OCI-LY7 (cell line): ENCODE measurements around the gene KAT2B. TPM values are rescaled to one million over a fixed set of nuclear protein-coding genes. Genes with fewer than 3 reads are reported as not detected.

Experiments used
- BruUV-seq: library from RNA; stranded (reverse); fragments of 400-500 nt; replicated peaks from 2 replicates; lab custom pipeline; 2021; lab: Mats Ljungman, UMichigan
- CTCF ChIA-PET: fragments of 300-600 bp; sonication (Branson Sonifier 250); formaldehyde crosslinking; loops from one replicate; lab custom pipeline; 2022; ENCODE audit warnings: antibody characterized with exemption; ENCODE audit not compliant: unreplicated experiment; lab: Charles Lee
- POLR2A ChIA-PET: fragments of 300-600 bp; sonication (Branson Sonifier 250); formaldehyde crosslinking; loops from one replicate; lab custom pipeline; 2022; ENCODE audit warnings: antibody characterized with exemption; lab: Charles Lee
- DNase-seq: peaks from one replicate; pipeline ENCODE4 v3.0.0-alpha.2; 2015; ENCODE audit warnings: low spot score
- H2AFZ ChIP-seq: fragments of 200-600 bp; sonication (generic), shearing (Covaris generic); 2 replicates; pipeline ENCODE4 v1.6.1; 2014; ENCODE audit warnings: mild to moderate bottlenecking, antibody characterized with exemption, low read length, moderate library complexity
- H3K27ac ChIP-seq: fragments of 200-600 bp; sonication (generic); 2 replicates; pipeline ENCODE4 v1.5.1; 2014; ENCODE audit warnings: mixed run types, low read depth, mild to moderate bottlenecking, moderate library complexity, low read length, inconsistent platforms; ENCODE audit not compliant: poor library complexity, severe bottlenecking
- H3K36me3 ChIP-seq: fragments of 200-600 bp; sonication (generic); 2 replicates; pipeline ENCODE4 v1.6.1; 2014; ENCODE audit warnings: mild to moderate bottlenecking, antibody characterized with exemption, low read length, moderate library complexity, mixed read lengths; ENCODE audit not compliant: insufficient read depth
- H3K4me1 ChIP-seq: fragments of 200-600 bp; sonication (generic); 2 replicates; pipeline ENCODE4 v1.5.1; 2014; ENCODE audit warnings: mild to moderate bottlenecking, low read length; ENCODE audit not compliant: insufficient read depth, poor library complexity, severe bottlenecking
- H3K4me2 ChIP-seq: fragments of 200-600 bp; sonication (generic); 2 replicates; pipeline ENCODE4 v1.6.1; 2014; ENCODE audit warnings: mild to moderate bottlenecking, low read length
- H3K4me3 ChIP-seq: fragments of 200-600 bp; sonication (generic); 2 replicates; pipeline ENCODE4 v1.5.1; 2014; ENCODE audit warnings: mild to moderate bottlenecking, low read depth, low read length; ENCODE audit not compliant: poor library complexity, severe bottlenecking
- H3K79me2 ChIP-seq: fragments of 200-600 bp; sonication (generic); 2 replicates; pipeline ENCODE4 v1.6.1; 2016; ENCODE audit warnings: low read depth, mild to moderate bottlenecking, low read length, moderate library complexity, mixed read lengths; ENCODE audit not compliant: insufficient read depth
- H3K9me2 ChIP-seq: fragments of 200-600 bp; sonication (generic); 2 replicates; pipeline ENCODE4 v1.6.1; 2016; ENCODE audit warnings: mild to moderate bottlenecking, low read length, mixed read lengths; ENCODE audit not compliant: insufficient read depth
- H3K9me3 ChIP-seq: fragments of 200-600 bp; sonication (generic); 2 replicates; pipeline ENCODE4 v1.6.1; 2014; ENCODE audit warnings: mild to moderate bottlenecking, mixed run types, low read length, mixed read lengths
- H4K20me1 ChIP-seq: fragments of 200-600 bp; sonication (generic); 2 replicates; pipeline ENCODE4 v1.6.1; 2014; ENCODE audit warnings: mild to moderate bottlenecking, antibody characterized with exemption, low read length, moderate library complexity, mixed read lengths; ENCODE audit not compliant: insufficient read depth
- EZH2phosphoT487 ChIP-seq: fragments of 200-600 bp; sonication (generic); IDR thresholded peaks from 2 replicates; pipeline ENCODE4 v1.6.1; 2018; ENCODE audit warnings: low read depth, borderline replicate concordance, mild to moderate bottlenecking, mixed run types, antibody characterized with exemption, low read length, moderate library complexity, mixed read lengths
- intact Hi-C: fragments of 100-400 bp; cut with micrococcal nuclease; formaldehyde crosslinking; loops from one replicate; pipeline ENCODE4 v1.10.0; 2022; ENCODE audit not compliant: unreplicated experiment
- total RNA-seq, 2 experiments: library from RNA; depleted of rRNA in 1 of 2; stranded (reverse); fragments of >200 nt in 1 of 2; shearing (Covaris generic) in 1 of 2; gene quantifications; 2 replicates each; pipeline ENCODE4 v1.2.3, GENCODE V29; 2014 to 2022
- TF ChIP-seq, protein P1 (sequence below): fragments of 200-600 bp; sonication (generic); conservative IDR thresholded peaks from 2 replicates; pipeline ENCODE4 v1.5.1; 2014; ENCODE audit warnings: mild to moderate bottlenecking, antibody characterized with exemption, low read length, moderate library complexity, mixed read lengths

Gene KAT2B
- total RNA-seq, 2 experiments from 2014 or later: 24.2 to 32.9 TPM

DNA sequence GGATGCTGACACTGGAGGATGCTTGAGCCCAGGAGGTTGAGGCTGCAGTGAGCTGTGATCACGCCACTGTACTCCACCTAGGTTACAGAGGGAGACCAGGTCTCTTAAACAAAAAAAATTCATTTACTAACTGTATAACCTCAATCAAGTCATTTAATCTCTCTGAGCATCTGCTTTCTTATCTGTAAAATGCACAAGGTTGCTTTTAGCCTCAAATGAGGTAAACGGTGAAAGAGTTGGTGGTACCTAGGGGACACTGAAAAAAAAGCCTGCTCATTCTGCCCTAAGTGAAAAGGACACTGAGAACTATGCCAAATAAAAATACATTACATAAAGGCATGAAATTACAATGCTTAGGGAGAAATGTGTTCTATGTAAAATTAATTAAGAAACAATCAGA, 31.6 kb upstream of the KAT2B start:
- Histone ChIP-seq H3K4me2 (no peak overlapping the region), H3K9me3 (no peaks in the 10 kb centered on the region), H4K20me1 (no peaks in the 10 kb centered on the region), H3K27ac (no peak overlapping the region), H2AFZ (no peak overlapping the region), H3K4me1 (no peaks in the 10 kb centered on the region), H3K4me3 (no peak overlapping the region), H3K36me3 (no peaks in the 10 kb centered on the region), H3K79me2 (no peaks in the 10 kb centered on the region), H3K9me2 (no peaks in the 10 kb centered on the region)
- CTCF ChIA-PET: no interaction called here
- POLR2A ChIA-PET: no interaction called here
- no TSS peak for BruUV-seq
- intact Hi-C loops: no loop called here
- DNase-seq: no peak
- no peak for TF ChIP-seq EZH2phosphoT487
- TF ChIP-seq, protein P1, sequence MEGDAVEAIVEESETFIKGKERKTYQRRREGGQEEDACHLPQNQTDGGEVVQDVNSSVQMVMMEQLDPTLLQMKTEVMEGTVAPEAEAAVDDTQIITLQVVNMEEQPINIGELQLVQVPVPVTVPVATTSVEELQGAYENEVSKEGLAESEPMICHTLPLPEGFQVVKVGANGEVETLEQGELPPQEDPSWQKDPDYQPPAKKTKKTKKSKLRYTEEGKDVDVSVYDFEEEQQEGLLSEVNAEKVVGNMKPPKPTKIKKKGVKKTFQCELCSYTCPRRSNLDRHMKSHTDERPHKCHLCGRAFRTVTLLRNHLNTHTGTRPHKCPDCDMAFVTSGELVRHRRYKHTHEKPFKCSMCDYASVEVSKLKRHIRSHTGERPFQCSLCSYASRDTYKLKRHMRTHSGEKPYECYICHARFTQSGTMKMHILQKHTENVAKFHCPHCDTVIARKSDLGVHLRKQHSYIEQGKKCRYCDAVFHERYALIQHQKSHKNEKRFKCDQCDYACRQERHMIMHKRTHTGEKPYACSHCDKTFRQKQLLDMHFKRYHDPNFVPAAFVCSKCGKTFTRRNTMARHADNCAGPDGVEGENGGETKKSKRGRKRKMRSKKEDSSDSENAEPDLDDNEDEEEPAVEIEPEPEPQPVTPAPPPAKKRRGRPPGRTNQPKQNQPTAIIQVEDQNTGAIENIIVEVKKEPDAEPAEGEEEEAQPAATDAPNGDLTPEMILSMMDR: no peak

DNA sequence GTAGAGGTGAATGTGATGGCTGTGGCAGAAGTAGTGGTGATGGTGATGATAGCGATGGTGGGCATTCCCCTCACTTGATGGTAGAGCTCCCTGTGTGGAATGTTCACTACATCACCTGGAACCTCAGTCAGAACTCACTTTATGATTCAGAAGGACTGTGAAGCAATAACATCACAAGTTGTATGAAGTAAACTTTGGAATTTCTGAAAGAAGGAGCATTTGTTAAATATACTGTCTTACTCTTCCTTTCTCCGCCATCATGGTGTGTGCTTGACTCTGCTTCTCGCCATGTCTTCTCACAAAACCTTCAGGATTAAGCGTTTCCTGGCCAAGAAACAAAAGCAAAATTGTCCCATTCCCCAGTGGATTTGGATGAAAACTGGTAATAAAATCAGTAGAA, 28.1 kb upstream of the KAT2B start, which contains the start of gene PP2D1:
PP2D1 (minus strand) TSS at position 101 of the 400 bp plus-strand sequence. CDS start 192 bp downstream, outside the sequence.
- no TSS peak for BruUV-seq
- CTCF ChIA-PET: no interaction called here

DNA sequence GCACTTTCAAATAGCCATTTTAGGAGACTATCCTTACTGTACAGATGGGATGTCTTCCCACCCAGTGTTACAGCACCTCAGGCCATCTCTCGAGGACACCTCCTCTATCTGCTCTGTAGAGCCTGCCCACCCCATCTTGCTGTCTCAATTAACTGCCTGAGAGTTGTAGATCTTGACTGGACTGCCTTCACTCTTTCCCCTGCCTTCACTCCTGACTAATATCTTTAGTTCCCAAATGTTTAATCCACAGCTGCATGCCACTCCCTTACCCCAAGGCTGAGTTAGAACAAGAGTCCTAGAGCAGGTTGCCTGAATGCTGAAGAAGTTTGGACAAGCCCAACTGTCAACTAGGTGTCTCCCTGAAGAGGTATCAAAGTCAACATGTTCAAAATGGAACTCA, 26.9 kb upstream of the KAT2B start:
- POLR2A ChIA-PET: interaction anchor here (0.6 to 1.0 kb wide), 2 partner anchors 12 to 217 kb away, joined by 3 read pairs; no protein-coding TSS in a partner anchor
- H3K36me3 ChIP-seq: no peaks in the 10 kb centered on the region
- CTCF ChIA-PET: no interaction called here
- H3K4me1 ChIP-seq: no peaks in the 10 kb centered on the region
- H3K79me2 ChIP-seq: no peaks in the 10 kb centered on the region
- BruUV-seq: no TSS peak
- TF ChIP-seq EZH2phosphoT487: no peak
- TF ChIP-seq, protein P1: no peak
- H3K9me3 ChIP-seq: no peaks in the 10 kb centered on the region
- no peak overlapping the region for H3K27ac ChIP-seq
- H4K20me1 ChIP-seq: no peaks in the 10 kb centered on the region
- H2AFZ ChIP-seq: no peak overlapping the region
- H3K9me2 ChIP-seq: no peaks in the 10 kb centered on the region
- no peak for DNase-seq
- no peak overlapping the region for H3K4me3 ChIP-seq
- intact Hi-C loops: no loop called here
- H3K4me2 ChIP-seq: no peak overlapping the region

More for the DNA sequence above, 28.1 kb upstream of the KAT2B start, which contains the start of gene PP2D1:
- no peak within 1 kb of the TSS for H3K27ac ChIP-seq
- no peaks in the 10 kb centered on the region for H3K9me3 ChIP-seq
- H3K4me3 ChIP-seq: no peak within 1 kb of the TSS
- no peaks in the 10 kb centered on the region for H3K4me1 ChIP-seq
- no peak for DNase-seq
- TF ChIP-seq EZH2phosphoT487: no peak
- TF ChIP-seq, protein P1: no peak
- H4K20me1 ChIP-seq: no peaks in the 10 kb centered on the region
- H3K9me2 ChIP-seq: no peaks in the 10 kb centered on the region
- no peak within 1 kb of the TSS for H2AFZ ChIP-seq
- no peak within 1 kb of the TSS for H3K4me2 ChIP-seq
- POLR2A ChIA-PET: no interaction called here
- intact Hi-C loops: no loop called here
- no peaks in the 10 kb centered on the region for H3K36me3 ChIP-seq
- H3K79me2 ChIP-seq: no peaks in the 10 kb centered on the region
